HL-60 (cell line): ENCODE data around the gene OR10AD1.
A peak's percentile ranks its signal among the peaks of the same experiment; 100 is the strongest.

ENCODE experiments used
- DNase-seq, 2 experiments: peaks; one replicate each; pipeline ENCODE4 v3.0.0-alpha.2; 2010 to 2020; ENCODE audit warnings: low read depth in 1 of 2, low spot score in 1 of 2
- H3K27ac ChIP-seq: fragments of 250-450 bp; sonication (Bioruptor Pico); replicated peaks from 2 replicates; pipeline ENCODE4 v1.5.1; 2020; ENCODE audit warnings: mild to moderate bottlenecking, moderate library complexity
- H3K27me3 ChIP-seq: fragments of 250-450 bp; sonication (Bioruptor Pico); 2 replicates; pipeline ENCODE4 v1.5.1; 2021; ENCODE audit warnings: mild to moderate bottlenecking, moderate library complexity; ENCODE audit not compliant: insufficient read depth, poor library complexity, severe bottlenecking
- H3K4me3 ChIP-seq: replicated peaks from 2 replicates; pipeline ENCODE4 v1.5.1; 2011; ENCODE audit warnings: mild to moderate bottlenecking, control low read depth, low read length; ENCODE audit not compliant: insufficient read depth
- GABPA ChIP-seq: IDR thresholded peaks from 2 replicates; pipeline ENCODE4 v1.6.1; 2012; ENCODE audit warnings: low read depth
- POLR2AphosphoS5 ChIP-seq: IDR thresholded peaks from 2 replicates; pipeline ENCODE4 v1.6.1; 2012; ENCODE audit warnings: low read depth
- SPI1 ChIP-seq: IDR thresholded peaks from 2 replicates; pipeline ENCODE4 v1.6.1; 2012; ENCODE audit warnings: low read depth, mild to moderate bottlenecking, borderline replicate concordance
- TF ChIP-seq, protein P1 (sequence below): IDR thresholded peaks from one replicate; pipeline ENCODE4 v1.5.1; 2011; ENCODE audit warnings: low read length, control low read depth, inconsistent platforms; ENCODE audit not compliant: insufficient read depth
- TF ChIP-seq, protein P2 (sequence below): IDR thresholded peaks from 2 replicates; pipeline ENCODE4 v1.6.1; 2012; ENCODE audit warnings: low read depth; ENCODE audit not compliant: insufficient replicate concordance

The OR10AD1 gene

DNA sequence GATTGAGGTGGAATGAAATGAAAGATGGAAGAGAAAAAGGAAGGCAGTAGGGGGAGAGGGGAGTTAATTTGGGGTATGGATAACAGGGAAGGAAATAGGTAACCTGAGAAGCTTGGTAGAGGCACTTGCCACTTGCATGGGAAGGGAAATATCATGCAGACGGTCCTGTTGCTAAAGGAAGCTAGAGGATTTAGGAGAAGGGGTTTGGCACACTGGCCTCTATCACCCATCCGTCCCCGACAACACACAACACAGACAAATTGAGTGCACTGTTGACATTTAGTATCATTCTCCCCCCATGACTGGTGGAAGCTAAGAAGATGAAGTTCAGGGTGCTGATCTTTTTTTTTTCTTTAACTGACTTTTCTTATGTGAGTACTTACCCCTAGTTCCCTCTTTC lies 2.0 kb downstream of the OR10AD1 start:
- Histone ChIP-seq H3K4me3 (no peak overlapping the region), H3K27ac (no peak overlapping the region), H3K27me3 (no peaks in the 10 kb centered on the region)
- DNase-seq = no peak
- TF ChIP-seq SPI1 (no peak), GABPA (no peak), POLR2AphosphoS5 (no peak)
- TF ChIP-seq, protein P1, sequence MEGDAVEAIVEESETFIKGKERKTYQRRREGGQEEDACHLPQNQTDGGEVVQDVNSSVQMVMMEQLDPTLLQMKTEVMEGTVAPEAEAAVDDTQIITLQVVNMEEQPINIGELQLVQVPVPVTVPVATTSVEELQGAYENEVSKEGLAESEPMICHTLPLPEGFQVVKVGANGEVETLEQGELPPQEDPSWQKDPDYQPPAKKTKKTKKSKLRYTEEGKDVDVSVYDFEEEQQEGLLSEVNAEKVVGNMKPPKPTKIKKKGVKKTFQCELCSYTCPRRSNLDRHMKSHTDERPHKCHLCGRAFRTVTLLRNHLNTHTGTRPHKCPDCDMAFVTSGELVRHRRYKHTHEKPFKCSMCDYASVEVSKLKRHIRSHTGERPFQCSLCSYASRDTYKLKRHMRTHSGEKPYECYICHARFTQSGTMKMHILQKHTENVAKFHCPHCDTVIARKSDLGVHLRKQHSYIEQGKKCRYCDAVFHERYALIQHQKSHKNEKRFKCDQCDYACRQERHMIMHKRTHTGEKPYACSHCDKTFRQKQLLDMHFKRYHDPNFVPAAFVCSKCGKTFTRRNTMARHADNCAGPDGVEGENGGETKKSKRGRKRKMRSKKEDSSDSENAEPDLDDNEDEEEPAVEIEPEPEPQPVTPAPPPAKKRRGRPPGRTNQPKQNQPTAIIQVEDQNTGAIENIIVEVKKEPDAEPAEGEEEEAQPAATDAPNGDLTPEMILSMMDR = no peak
- TF ChIP-seq, protein P2, sequence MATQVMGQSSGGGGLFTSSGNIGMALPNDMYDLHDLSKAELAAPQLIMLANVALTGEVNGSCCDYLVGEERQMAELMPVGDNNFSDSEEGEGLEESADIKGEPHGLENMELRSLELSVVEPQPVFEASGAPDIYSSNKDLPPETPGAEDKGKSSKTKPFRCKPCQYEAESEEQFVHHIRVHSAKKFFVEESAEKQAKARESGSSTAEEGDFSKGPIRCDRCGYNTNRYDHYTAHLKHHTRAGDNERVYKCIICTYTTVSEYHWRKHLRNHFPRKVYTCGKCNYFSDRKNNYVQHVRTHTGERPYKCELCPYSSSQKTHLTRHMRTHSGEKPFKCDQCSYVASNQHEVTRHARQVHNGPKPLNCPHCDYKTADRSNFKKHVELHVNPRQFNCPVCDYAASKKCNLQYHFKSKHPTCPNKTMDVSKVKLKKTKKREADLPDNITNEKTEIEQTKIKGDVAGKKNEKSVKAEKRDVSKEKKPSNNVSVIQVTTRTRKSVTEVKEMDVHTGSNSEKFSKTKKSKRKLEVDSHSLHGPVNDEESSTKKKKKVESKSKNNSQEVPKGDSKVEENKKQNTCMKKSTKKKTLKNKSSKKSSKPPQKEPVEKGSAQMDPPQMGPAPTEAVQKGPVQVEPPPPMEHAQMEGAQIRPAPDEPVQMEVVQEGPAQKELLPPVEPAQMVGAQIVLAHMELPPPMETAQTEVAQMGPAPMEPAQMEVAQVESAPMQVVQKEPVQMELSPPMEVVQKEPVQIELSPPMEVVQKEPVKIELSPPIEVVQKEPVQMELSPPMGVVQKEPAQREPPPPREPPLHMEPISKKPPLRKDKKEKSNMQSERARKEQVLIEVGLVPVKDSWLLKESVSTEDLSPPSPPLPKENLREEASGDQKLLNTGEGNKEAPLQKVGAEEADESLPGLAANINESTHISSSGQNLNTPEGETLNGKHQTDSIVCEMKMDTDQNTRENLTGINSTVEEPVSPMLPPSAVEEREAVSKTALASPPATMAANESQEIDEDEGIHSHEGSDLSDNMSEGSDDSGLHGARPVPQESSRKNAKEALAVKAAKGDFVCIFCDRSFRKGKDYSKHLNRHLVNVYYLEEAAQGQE = no peak

DNA sequence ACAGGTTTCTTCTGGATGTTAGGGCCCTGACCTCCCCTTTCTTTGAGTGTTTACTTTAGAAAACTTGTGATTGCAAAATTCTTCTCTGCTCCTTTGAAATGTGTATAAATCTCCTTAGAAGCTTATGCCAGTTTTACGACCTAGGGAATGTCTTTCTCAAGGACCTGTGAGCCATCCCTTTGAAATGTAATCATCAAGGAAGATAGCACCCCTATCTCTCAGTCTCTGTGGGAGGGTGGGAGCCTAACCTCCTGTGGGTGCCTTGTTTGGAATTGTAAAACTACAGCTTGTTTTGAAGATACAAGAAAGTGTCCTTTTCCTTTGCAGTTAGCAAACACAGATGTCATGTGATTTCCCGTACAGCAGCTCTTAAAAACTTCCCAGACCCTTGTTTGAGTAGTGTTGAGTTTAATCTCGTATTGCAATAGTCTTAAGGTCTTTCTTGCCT lies 3.3 kb downstream of the OR10AD1 start:
- Histone ChIP-seq H3K27ac (peak overlapping the region; percentile 93; the same call in 1 of the 2 replicates), H3K27me3 (no peaks in the 10 kb centered on the region), H3K4me3 (no peak overlapping the region)
- TF ChIP-seq GABPA = no peak
- no peak for TF ChIP-seq SPI1
- no peak for TF ChIP-seq POLR2AphosphoS5
- TF ChIP-seq, protein P2 = no peak
- DNase-seq = no peak

DNA sequence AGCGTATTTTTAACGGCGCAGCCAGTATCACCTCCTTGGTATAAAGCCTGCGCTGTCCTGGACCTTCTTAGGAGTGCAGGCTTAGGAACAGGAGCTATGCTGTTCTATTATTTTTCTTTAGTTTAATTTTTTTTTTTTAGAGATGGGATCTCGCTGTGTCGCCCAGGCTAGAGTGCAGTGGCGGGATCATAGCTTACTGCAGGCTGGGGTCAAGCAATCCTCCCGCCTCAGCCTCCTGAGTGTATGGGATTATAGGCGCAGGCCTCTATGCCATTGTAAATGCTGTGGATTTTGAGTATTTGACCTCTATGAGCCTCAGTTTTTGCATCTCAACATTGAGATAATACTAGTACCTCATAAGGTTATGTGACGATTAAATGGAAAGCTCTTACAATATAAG lies 4.1 kb downstream of the OR10AD1 start:
- no peaks in the 10 kb centered on the region for H3K27me3 ChIP-seq
- DNase-seq = no peak
- TF ChIP-seq POLR2AphosphoS5 (no peak), GABPA (no peak), SPI1 (no peak)
- TF ChIP-seq, protein P2 = no peak
- TF ChIP-seq, protein P1 = no peak
- peak overlapping the region; percentile 82 for H3K4me3 ChIP-seq
- peak overlapping the region; percentile 93 for H3K27ac ChIP-seq
